Stimulated activated CD4-positive, alpha-beta T cell treated with anti-CD3 and anti-CD28 coated beads, TNF-alpha, amount 100 ng/mL, for 4 hours (primary cell): ENCODE data around the gene EGR4.

Experiments
- DNase-seq, 3 experiments: peaks; one replicate each; pipeline ENCODE4 v3.0.0-alpha.2; 2020; ENCODE audit warnings: low read depth in 3 of 3

EGR4 gene

DNA sequence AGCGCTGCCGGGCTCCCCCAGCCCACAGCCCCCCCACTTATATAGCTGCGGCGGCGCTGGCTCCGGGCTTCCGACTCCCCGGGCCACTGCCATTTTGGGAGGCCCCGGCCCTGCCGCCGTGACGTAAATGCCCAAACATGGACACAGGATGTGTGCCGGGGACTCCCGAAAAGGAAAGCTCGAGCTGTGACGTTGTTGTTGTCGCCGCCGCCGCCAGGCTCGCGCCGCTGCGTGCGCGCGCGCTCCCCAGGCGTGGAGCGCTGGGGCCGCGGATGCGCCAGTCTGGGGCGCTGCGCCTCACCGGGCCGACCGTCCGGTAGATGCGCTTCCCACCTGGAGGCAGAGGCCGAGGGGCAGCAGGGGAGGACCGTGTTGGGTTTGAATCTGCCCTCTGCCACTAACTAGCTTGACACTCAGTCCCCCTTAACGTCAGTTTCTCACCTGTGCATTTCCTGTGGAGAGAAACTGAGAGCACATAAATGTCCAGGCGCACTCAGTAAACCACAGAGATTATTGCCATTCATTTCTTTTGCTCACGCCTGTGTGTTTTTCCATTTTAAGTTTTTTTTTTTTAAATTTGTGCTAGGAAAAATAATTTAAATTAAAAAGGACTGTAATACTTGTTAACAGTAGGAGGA, at the start of gene EGR4:
TSS of gene EGR4 (minus strand) at position 15 of the 638 bp plus-strand sequence. CDS start 231 bp downstream, outside the sequence.
- peak; percentile 70 to 83 (median 80) for DNase-seq

DNA sequence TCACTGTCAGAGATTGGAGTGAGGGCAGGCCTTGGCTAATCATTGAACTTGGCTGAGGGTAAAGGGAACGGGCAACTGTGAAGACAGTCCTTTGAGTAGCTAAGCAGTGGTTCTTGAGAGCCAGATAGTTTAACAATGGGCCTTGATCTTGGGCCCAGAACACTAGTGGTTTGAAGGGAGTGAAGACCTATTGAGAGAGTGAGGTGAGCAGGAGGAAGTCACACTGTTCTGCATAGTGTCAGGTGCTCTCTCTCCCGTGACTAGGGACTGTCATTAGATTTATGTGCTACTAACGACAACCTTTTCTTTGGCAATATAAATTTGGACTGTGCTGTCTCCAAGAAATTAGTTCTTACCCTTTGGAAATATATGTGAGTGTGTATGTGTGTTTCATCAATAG, 47.7 kb upstream of the EGR4 start:
- no peak for DNase-seq

DNA sequence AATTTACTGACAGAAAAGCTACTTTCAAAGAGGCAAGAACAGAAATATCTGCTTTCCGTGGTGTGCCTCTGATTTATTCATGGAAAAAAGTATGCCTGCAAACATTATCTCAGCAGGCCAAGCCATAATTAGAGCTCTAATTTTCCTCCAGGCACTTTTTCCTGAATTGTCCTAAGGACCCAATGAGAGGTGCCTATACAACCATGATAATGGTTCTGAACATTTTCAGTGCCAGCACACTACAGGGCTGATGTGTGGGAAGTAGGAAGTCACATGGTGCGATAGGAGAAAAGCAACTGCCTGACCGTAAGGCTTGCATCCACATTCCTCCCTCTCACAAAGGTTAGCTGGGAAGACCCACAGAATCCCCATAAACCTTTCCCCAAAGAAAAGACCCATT, 45.9 kb upstream of the EGR4 start:
- no peak for DNase-seq

DNA sequence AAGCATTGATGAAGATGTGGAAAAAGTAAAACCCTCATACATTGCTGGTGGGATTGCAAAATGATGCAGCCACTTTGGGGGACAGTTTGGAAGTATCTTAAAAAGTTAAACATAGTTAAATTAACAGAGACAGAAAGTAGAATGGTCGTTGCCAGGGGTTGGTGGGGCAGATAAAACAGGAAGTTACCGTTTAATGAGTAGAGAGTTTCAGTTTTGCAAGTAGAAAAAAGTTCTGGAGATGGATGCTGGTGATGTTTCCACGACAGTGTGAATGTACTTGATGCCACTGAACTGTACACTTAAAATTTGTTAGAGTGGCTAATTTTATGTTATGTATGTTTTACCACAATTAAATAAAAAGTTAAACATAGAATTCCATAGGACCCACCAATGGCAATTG, 44.5 kb upstream of the EGR4 start:
- no peak for DNase-seq

DNA sequence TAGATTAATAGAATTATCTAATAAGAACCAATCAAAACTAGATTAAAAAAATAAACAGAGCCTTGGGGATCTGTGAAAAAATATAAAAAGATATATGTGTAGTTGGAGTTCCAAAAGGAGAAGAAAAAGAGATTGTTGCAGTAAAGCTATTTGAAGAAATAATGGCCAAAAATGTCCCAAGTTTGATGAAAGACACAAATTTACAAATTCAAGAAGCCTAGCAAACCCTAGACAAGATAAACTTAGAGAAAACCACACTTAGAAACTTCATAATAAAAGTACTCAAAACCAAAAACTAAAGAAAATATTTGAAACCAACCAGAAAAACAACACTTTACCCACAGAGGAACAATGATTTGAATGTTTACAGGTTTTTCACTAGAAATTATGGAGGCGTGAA, 41.3 kb upstream of the EGR4 start:
- no peak for DNase-seq

DNA sequence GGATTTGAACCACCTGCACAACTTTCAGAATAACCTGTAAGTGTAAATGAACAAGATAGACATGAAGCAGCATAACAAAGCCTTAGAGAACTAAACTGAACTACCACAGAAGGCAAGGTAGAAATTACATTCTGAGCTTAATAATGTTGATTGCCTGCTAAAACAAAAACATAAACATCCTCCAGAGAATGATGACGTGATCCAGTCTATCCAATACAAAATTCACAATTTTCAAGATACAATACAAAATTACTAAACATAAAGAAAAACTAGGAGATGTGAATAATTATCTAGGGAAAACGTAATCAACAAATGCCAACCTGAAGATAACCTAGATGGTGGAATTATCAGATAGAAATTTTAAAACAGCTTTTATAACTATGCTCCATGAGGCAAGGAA, 40.7 kb upstream of the EGR4 start:
- DNase-seq, result no peak

DNA sequence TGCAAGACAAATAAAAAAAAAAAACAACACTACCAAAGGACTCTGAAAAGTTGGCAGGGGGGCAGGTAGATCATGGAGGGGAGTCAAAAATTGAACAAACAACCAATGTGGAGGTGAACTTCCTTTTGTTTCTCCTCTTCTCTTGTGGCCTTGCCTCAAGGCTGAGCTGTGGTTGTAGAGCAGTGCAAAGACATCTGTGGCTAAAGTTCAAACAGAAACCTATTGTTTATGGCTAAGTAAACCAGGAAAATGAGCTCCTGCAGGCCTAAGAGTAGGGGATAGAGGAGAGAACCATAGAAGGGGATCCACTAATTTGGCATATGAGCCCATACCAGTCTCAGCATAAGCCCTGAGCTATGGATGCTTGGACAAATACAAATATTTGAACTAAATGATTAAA, 40.2 kb upstream of the EGR4 start:
- no peak for DNase-seq

DNA sequence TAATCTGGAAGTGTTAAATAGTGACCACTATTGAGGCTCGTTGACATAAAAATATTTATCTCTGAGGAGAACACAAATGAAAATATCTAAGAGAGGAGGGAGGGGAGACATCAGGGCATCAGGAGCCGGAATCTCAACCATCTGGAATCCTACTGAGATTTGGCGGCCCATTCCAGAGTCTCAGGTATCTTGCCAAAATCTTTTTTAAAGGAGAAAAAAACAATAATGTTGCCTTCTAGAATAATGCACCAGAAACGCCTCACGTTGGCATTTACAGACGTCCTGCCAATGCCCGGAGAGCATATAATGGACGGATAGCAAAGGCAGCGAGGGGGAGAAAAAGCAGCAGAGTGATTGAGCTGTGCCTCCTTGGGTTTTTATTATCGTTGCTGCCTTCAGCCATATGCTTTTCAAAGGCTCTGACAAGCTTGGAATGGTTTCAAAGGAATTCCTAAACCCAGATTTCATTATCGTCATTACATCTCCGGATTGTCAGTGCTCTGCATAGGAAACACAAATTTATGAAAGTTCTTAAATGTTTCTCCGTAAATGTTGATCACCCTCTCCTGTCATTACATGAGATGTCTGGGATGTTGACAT, 30.9 kb upstream of the EGR4 start:
- no peak for DNase-seq

DNA sequence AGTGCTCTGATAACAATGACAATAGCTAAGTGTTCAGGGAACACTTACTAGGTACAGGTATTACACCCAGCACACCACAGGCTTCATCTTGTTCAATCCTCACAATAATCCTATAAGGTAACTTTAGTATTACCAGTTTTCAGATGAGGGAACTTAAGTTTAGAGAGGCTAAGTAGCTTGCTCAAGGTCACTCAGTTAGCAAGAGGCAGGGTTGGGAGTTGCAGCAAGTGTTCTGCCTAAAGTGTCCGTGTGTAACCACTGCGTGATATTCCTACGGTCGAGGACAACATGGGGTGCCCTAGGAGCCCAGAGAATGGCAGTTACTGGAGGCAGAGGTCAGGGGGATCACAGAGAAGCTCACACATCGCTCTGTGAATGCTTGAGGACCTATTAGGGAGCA, 30.2 kb upstream of the EGR4 start:
- no peak for DNase-seq

DNA sequence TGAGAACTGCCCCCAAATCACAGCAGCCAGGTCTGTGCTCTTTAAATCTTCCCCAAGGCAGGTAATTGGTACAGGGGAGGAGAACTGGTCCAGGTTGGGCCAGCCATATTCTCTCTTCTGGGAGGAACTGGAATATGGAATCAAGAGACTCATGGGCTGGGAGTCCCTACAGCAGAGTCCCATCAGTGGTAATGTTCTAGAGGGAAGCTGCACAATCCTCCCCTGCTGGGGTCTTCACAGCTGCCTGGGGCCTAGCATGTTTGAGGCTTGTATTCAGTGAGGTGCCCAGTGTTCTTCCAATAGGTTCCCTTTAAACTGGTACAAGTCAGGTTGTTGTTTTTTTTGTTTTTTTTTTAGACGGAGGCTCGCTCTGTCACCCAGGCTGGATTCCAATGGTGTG, 21.1 kb upstream of the EGR4 start:
- DNase-seq, result no peak

DNA sequence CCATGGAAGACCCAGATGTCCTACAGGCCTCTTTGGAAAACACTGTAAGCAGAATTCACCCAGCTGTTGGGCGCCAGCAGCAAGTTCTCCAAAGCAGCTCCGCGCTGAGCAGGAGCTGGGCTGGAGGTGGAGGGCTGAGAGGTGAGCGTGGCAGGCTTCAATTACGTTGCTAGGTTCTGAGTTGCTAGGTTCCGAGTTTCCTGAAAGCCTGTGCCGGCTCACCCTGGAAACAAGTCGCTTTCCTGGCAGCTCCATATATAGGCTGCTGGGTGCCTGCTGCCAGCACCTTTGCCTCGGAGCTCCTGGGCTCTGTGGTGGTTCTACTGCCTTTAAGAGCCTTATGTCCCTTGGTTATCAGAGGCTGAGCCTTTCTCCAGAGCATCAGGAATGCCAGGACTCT, 14.4 kb upstream of the EGR4 start:
- DNase-seq, result no peak

DNA sequence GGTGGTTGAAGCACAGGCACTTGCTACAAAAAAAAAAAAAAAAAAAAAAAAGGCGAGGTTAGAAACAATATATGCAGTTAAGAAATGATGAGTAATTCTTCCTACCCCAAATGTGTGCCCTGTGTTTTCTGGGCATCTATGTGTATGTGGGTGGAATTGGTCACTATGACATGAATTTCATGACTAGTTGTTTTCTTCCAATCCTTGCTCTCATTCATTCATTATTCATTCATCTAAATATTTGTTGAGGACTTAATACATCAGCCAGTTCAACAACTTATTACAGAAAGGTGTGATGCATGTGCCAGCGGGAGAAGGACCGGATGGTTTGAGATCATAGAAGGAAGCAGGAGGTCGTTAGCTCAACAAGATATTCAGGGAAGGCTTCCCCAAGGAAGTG, 8.3 kb upstream of the EGR4 start:
- no peak for DNase-seq

DNA sequence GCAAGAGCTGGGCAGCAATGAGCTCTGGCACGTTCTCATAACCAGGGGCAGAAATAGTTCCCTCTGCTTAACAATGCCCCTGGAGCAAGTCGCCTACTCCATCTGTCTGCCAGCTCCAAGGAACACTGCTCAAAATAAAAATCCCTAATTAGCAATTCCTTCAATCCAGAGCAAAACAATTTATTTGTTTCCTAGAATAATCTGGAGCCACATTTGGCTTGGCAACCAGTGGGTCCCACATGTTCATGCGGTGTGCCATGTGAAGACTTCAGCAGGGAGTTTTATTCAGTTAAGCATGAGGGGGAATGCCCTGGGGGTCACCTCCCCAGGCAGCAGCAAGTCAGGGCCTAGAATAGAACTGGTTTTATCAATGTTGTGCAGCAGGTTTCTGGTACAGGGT, 7.6 kb upstream of the EGR4 start:
- DNase-seq, result no peak

DNA sequence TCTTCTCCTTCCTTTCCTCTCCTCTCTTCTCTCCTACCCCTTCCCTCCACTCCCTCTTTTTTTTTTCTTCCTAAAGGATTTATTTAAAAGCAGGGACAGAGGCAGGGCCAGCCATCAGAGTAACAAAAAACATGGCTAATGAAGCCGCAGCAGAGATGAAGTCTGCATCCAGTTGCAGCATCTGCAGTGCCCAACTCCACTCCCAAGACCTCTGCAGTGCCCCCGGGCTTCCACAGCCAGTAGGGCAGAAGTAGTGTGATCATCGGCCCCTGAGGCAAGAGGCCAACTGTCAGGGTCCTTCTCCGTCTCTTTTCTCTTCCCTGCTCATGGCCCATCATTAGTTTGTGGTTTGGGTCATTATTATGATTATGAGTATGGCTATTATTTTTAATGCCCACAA, 4.2 kb upstream of the EGR4 start:
- DNase-seq, result no peak

DNA sequence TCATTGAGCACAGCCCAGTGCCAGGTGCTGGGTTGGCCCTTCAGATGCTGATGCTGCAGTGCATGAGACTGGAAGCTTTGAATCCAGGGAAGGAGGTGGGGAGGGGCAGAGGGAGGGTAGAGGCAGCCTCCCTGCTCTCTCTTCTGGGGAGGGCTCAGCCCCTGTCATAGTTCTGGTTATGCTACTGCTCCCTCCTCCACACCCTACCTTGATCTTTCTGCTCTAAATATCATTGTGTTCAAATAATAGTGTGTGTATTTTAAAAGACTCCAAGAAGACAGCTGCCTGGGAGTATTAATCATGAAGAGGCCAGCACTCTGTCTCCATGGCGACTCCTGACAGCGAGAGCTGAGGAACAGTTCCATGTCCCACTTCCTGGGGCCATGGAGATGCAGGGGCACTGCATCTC, 3.8 kb upstream of the EGR4 start:
- DNase-seq, result no peak

DNA sequence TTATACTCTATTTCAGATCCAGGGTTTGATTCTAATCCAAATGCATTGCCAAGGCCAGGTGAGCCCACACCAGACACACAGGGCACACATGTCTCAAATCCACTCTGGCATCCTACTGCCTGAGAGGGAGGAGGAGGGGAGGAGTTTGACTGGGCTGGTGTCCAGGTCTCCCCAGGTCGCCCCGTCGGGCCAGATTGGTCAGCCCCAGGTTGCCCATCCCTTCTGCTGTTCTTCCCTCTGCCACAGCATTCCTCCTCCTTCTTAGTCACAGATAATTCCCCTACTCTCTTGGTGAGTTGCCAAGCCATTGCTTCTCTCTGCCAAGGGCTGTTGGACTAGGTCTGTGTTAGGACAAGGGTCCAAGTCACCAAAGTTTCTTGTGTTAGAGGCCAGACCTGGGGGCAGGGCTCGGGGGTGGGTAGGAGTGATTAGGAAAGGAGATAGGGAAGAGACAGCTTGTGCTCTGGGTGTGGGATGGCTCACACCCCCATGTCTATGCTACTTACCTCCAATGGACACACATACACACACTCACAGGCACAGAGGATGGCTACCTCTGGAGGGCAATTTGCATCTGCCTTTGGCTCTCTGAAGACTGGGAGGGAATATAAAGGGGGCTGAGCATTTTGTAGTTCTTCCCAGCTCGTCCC, 2.5 kb upstream of the EGR4 start:
- no peak for DNase-seq

DNA sequence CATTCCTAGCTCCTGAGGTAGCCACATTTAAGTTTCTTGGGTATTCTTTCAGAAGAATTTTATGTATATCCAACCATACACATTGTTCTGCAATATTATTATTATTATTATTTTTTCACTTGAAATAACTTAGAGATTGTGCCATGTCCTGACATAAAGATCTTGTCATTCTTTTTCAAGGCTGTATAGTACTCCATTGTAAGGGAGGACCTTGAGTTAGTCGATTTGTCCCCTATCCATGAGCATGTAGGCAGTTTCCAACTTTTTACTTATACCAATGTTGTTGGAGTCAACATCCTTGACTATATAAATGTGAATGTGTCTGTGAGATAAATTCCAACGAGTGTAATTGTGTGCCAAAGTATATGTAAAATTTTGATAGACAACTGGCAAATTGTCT, 891 bp upstream of the EGR4 start:
- DNase-seq, result no peak

DNA sequence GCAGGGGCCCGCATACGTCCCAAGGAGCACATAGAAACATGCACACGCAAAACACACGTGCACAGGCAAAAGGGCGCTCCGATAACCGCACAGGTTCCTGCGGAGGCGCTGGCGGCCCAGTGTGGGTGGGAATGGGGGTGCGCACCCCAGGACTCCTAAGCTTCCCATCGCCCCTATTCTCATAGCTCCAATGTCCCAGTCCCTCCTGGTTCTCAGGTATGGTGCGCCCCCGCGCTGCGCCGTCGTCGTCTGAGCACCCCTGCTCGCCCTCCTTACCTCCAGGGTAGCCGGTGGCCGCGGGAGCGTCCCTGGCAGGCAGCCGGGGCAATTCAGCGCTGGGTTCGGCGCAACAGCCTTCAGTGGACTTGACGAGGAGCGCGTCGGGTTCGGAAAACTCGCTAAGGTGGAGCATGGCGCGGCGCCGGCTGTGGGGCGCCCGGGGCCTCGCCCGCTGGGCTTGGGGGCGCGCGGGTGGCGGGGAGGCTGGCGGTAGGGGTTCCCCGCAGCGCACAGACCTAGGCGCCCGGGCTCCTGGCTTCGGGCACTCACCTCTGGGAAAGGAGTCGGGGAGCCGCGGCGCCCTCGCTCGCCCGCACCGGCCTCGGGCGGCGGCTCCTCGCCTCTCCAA, 328 bp downstream of the EGR4 start:
- DNase-seq, result no peak

DNA sequence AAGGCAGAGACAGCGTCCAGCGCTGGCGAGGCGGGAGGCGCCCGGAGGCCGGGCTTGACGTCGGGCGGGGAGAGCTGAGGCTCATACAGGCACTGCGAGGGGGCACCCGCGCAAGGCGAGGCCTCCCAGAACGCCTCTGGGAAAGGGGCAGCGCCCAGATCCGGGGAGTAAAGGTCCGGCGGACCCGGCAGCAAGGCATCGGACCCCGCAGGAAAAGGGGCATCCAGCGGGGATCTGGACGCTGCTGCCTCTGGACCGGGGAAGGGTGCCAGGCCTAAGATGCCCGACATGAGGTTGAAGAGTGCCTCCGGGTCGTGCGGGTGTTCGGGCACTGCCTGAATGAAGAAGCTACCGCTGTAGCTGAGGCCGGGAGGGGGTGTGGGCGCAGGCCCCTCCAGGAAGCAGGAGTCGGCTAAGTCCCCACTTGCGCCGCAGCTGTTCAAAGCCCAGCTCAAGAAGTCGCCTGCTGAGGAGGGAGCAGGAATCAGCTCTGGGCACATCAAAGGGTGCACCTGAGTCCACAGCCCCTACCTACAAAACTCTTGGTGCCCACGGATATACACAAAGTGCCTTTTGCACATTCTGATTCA, 937 bp downstream of the EGR4 start:
- DNase-seq, result no peak

DNA sequence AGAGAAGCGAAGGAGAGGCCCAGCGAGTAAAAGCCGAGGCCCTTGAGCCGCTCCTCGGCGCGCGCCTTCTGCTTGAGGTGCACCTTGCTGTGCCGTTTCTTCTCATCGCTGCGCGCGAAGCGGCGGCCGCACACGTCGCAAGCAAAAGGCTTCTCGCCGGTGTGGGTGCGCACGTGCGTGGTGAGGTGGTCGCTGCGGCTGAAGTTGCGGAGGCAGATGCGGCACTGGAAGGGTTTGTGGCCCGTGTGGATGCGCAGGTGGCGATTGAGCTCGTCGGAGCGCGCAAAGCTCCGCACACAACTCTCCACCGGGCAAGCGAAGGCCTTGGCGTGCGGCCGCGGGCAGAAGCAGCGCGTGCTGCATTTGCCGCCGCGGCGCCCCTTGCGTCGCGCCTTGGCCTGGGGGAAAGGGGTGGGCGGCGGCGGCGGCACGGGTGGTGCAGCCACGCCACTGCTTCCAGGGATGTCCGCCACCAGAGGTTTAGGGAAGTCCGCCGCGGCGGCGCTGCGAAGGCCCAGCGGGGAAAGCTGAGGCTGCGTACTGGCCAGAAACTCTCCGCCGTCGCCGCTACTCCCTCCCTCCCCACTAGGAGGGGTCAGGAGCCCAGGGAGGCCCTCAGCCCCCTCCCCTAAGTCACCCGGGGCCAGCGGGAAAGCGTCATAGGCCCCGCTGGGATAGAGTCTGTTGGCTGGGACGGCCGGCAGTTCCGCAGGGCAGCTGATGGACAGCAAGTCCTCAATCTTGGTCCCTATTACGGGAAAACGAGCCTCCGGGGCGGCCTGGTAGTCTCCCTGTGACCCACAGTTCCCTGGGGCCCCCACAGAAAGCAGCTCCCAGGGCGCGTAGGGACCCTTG, 1.7 kb downstream of the EGR4 start:
- no peak for DNase-seq

DNA sequence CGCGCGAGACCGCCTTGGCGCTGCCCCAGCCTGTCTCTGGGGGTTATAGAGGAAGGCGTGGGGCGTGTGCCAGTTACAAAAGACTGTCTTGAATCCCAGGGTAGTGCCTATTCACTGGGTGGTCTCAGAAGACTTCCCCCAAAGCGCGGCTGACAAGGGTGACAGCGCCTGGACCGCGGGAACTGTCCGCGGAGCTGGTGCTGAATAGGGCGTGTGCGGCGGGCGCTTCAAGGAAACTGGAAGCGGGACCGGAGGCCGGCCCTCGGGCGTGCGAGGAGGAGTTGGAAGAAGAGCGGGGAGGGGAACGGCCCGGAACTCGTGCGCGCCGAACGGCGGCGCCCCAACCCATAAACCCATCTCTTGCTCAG, 2.3 kb downstream of the EGR4 start:
- peak in 1 of 3 experiments; percentile 38 for DNase-seq
